ENCODE results near the gene BEX5. TPM values are rescaled to one million over a fixed set of nuclear protein-coding genes. Genes with fewer than 3 reads are reported as not detected.

Gene BEX5
- total RNA-seq, 1 experiment from 2014 or later, result not detected

GRCh38 chrX:102115748-102116147, 40.0 kb downstream of the BEX5 start:
- H3K4me3 ChIP-seq, result no peak overlapping the region

GRCh38 chrX:102113367-102113766, 42.4 kb downstream of the BEX5 start:
- no peak for DNase-seq (ENCODE audit: low read depth in 1 of 2, low spot score in 2 of 2)

More at GRCh38 chrX:102115748-102116147, 40.0 kb downstream of the BEX5 start:
- H3K36me3 ChIP-seq, result no peaks in the 10 kb centered on the region
- no peaks in the 10 kb centered on the region for H3K9me3 ChIP-seq (replicated peaks)
- no peak overlapping the region for H3K27ac ChIP-seq
- H3K4me1 ChIP-seq (replicated peaks), result no peaks in the 10 kb centered on the region
- H3K27me3 ChIP-seq (replicated peaks), result no peaks in the 10 kb centered on the region
- DNase-seq (ENCODE audit: low read depth in 1 of 2, low spot score in 2 of 2), result no peak

More at GRCh38 chrX:102113367-102113766, 42.4 kb downstream of the BEX5 start:
- Histone ChIP-seq H3K36me3 (no peaks in the 10 kb centered on the region), H3K4me1 (replicated peaks) (no peaks in the 10 kb centered on the region), H3K9me3 (replicated peaks) (no peaks in the 10 kb centered on the region), H3K27ac (no peak overlapping the region), H3K27me3 (replicated peaks) (no peaks in the 10 kb centered on the region), H3K4me3 (no peak overlapping the region)

Other genes starting within 250 kb of the BEX5 start
- gene ZMAT1, start 223.9 kb downstream of the BEX5 start, total RNA-seq (2014; rRNA removed; shearing (Covaris generic)), result 0.08 TPM in 1 of 2 replicates, not detected in the other
- not detected in 2 replicates for gene TCEAL2, start 30.3 kb downstream of the BEX5 start, total RNA-seq (2014; rRNA removed; shearing (Covaris generic))
- gene TCEAL6, start 13.5 kb downstream of the BEX5 start, total RNA-seq (2014; rRNA removed; shearing (Covaris generic)), result not detected in 2 replicates
- not detected in 2 replicates for gene TCP11X1, start 59.3 kb upstream of the BEX5 start, total RNA-seq (2014; rRNA removed; shearing (Covaris generic))
- gene NXF2, start 91.2 kb upstream of the BEX5 start, total RNA-seq (2014; rRNA removed; shearing (Covaris generic)), result not detected in 2 replicates

Data from SJSA1 (cell line).